H9 (cell line): Measurements from ENCODE around the gene ETV3L. TPM values are rescaled to one million over a fixed set of nuclear protein-coding genes. Genes with fewer than 3 reads are reported as not detected.

Experiments used
- DNase-seq: peaks from one replicate; pipeline ENCODE4 v3.0.0-alpha.2; 2017
- H2AFZ ChIP-seq: one replicate; pipeline ENCODE4 v1.6.1; 2013; ENCODE audit warnings: mild to moderate bottlenecking, low read length, control low read depth, moderate library complexity
- H2AK5ac ChIP-seq: 2 replicates; pipeline ENCODE4 v1.6.1; 2013; ENCODE audit warnings: low read length, control low read depth, mixed read lengths; ENCODE audit not compliant: insufficient read length
- H2BK120ac ChIP-seq: one replicate; pipeline ENCODE4 v1.6.1; 2013; ENCODE audit warnings: low read depth, mild to moderate bottlenecking, low read length, control low read depth, inconsistent platforms; ENCODE audit not compliant: poor library complexity, severe bottlenecking
- H2BK12ac ChIP-seq: 2 replicates; pipeline ENCODE4 v1.6.1; 2013; ENCODE audit warnings: low read length, control low read depth, mixed read lengths, low read depth; ENCODE audit not compliant: insufficient read length
- H2BK15ac ChIP-seq: 2 replicates; pipeline ENCODE4 v1.6.1; 2013; ENCODE audit warnings: low read depth, low read length, control low read depth
- H2BK20ac ChIP-seq: one replicate; pipeline ENCODE4 v1.6.1; 2013; ENCODE audit warnings: low read depth, mild to moderate bottlenecking, low read length, control low read depth, inconsistent platforms; ENCODE audit not compliant: poor library complexity, severe bottlenecking
- H2BK5ac ChIP-seq: 2 replicates; pipeline ENCODE4 v1.6.1; 2013; ENCODE audit warnings: low read length, control low read depth, mixed read lengths; ENCODE audit not compliant: insufficient read length
- H3K14ac ChIP-seq: 2 replicates; pipeline ENCODE4 v1.6.1; 2013; ENCODE audit warnings: low read length, control low read depth; ENCODE audit not compliant: insufficient read depth
- H3K18ac ChIP-seq: 2 replicates; pipeline ENCODE4 v1.6.1; 2013; ENCODE audit warnings: low read depth, mild to moderate bottlenecking, mixed read lengths, low read length, control low read depth; ENCODE audit not compliant: insufficient read length
- H3K23ac ChIP-seq: 2 replicates; pipeline ENCODE4 v1.6.1; 2013; ENCODE audit warnings: low read length, control low read depth, mixed read lengths, low read depth; ENCODE audit not compliant: insufficient read length
- H3K23me2 ChIP-seq: 2 replicates; pipeline ENCODE4 v1.6.1; 2013; ENCODE audit warnings: low read depth, mild to moderate bottlenecking, mixed read lengths, low read length, control low read depth; ENCODE audit not compliant: insufficient read length, poor library complexity, severe bottlenecking
- H3K27ac ChIP-seq: 2 replicates; pipeline ENCODE4 v1.5.1; 2013; ENCODE audit warnings: low read length, control low read depth, mixed read lengths, low read depth; ENCODE audit not compliant: insufficient read length
- H3K27me3 ChIP-seq: 2 replicates; pipeline ENCODE4 v1.6.1; 2013; ENCODE audit warnings: low read length, control low read depth, inconsistent platforms; ENCODE audit not compliant: insufficient read depth
- H3K4ac ChIP-seq: 2 replicates; pipeline ENCODE4 v1.6.1; 2013; ENCODE audit warnings: low read depth, mild to moderate bottlenecking, control low read depth, inconsistent platforms, low read length, moderate library complexity
- H3K4me1 ChIP-seq: 2 replicates; pipeline ENCODE4 v1.6.1; 2013; ENCODE audit warnings: low read length, control low read depth, inconsistent platforms; ENCODE audit not compliant: insufficient read depth
- H3K4me2 ChIP-seq: 2 replicates; pipeline ENCODE4 v1.6.1; 2013; ENCODE audit warnings: low read length, control low read depth, mixed read lengths; ENCODE audit not compliant: insufficient read length, insufficient read depth
- H3K56ac ChIP-seq: 2 replicates; pipeline ENCODE4 v1.6.1; 2013; ENCODE audit warnings: low read depth, mild to moderate bottlenecking, mixed read lengths, low read length, control low read depth; ENCODE audit not compliant: insufficient read length
- H3K79me1 ChIP-seq: 2 replicates; pipeline ENCODE4 v1.6.1; 2013; ENCODE audit warnings: low read depth, mild to moderate bottlenecking, moderate library complexity, low read length, control low read depth, inconsistent platforms; ENCODE audit not compliant: insufficient read depth, poor library complexity, severe bottlenecking
- H3K79me2 ChIP-seq: 2 replicates; pipeline ENCODE4 v1.6.1; 2013; ENCODE audit warnings: low read length, control low read depth, inconsistent platforms; ENCODE audit not compliant: insufficient read depth
- H3K9ac ChIP-seq: 2 replicates; pipeline ENCODE4 v1.6.1; 2013; ENCODE audit warnings: low read length, control low read depth, mixed read lengths; ENCODE audit not compliant: insufficient read length; ENCODE audit errors: extremely low read depth
- H3K9me3 ChIP-seq: one replicate; pipeline ENCODE4 v1.6.1; 2013; ENCODE audit warnings: low read depth, low read length, inconsistent platforms; ENCODE audit not compliant: control insufficient read depth
- H3T11ph ChIP-seq: one replicate; pipeline ENCODE4 v1.6.1; 2013; ENCODE audit warnings: mild to moderate bottlenecking, low read length, control low read depth, inconsistent platforms
- H4K20me1 ChIP-seq: one replicate; pipeline ENCODE4 v1.6.1; 2013; ENCODE audit not compliant: control insufficient read depth, insufficient read length, insufficient read depth
- H4K5ac ChIP-seq: 2 replicates; pipeline ENCODE4 v1.6.1; 2013; ENCODE audit warnings: low read depth, mild to moderate bottlenecking, mixed read lengths, low read length, control low read depth; ENCODE audit not compliant: insufficient read length
- H4K8ac ChIP-seq: replicated peaks from 2 replicates; pipeline ENCODE4 v1.6.1; 2013; ENCODE audit warnings: low read length, control low read depth, mixed read lengths, low read depth; ENCODE audit not compliant: insufficient read length
- H4K91ac ChIP-seq: 2 replicates; pipeline ENCODE4 v1.6.1; 2013; ENCODE audit warnings: low read depth, mild to moderate bottlenecking, moderate library complexity, mixed read lengths, low read length, control low read depth; ENCODE audit not compliant: insufficient read length
- H3K27ac Mint-ChIP-seq, 3 experiments: 2 replicates in 2 of 3; 3 replicates in 1 of 3; pipeline ENCODE4 v1.8.0; 2020 to 2021; ENCODE audit warnings: mixed read lengths in 3 of 3, mild to moderate bottlenecking in 1 of 3, moderate library complexity in 1 of 3
- H3K27me3 Mint-ChIP-seq: 2 replicates; pipeline ENCODE4 v1.8.0; 2021; ENCODE audit warnings: low read depth, mild to moderate bottlenecking, moderate library complexity, mixed read lengths
- H3K36me3 Mint-ChIP-seq, 3 experiments: 2 replicates in 2 of 3; 3 replicates in 1 of 3; pipeline ENCODE4 v1.8.0; 2020 to 2021; ENCODE audit warnings: low read depth in 3 of 3, mixed read lengths in 3 of 3; ENCODE audit not compliant: insufficient read depth in 1 of 3
- H3K4me1 Mint-ChIP-seq, 2 experiments: 2 replicates each; pipeline ENCODE4 v1.8.0; 2020; ENCODE audit warnings: mixed read lengths in 2 of 2
- H3K4me3 Mint-ChIP-seq, 2 experiments: 2 replicates in 1 of 2; 3 replicates in 1 of 2; pipeline ENCODE4 v1.8.0; 2020 to 2021; ENCODE audit warnings: mild to moderate bottlenecking in 2 of 2, mixed read lengths in 2 of 2, moderate library complexity in 1 of 2
- H3K9me3 Mint-ChIP-seq, 2 experiments: 2 replicates in 1 of 2; 3 replicates in 1 of 2; pipeline ENCODE4 v1.8.0; 2020; ENCODE audit warnings: mild to moderate bottlenecking in 2 of 2, mixed read lengths in 2 of 2, moderate library complexity in 1 of 2
- CTCF ChIP-seq: fragments of 200-600 bp; sonication (generic); conservative IDR thresholded peaks from 3 replicates; pipeline ENCODE4 v1.8.0; 2021; ENCODE audit warnings: antibody characterized with exemption, mild to moderate bottlenecking
- WGBS: extraction: QIAGEN DNeasy Blood & Tissue Kit; methylation state at CpG from one replicate; pipeline ENCODE4 v1.1.7; 2013; ENCODE audit warnings: missing lambda C conversion rate, low lambda C conversion rate, mixed read lengths; ENCODE audit not compliant: insufficient read length; ENCODE audit errors: extremely low coverage; 5-methylcytosine and 5-hydroxymethylcytosine counted together
- total RNA-seq: library from RNA; stranded (reverse); gene quantifications from 2 replicates; pipeline ENCODE4 v1.2.1, GENCODE V29; 2021

Gene ETV3L
- total RNA-seq, 1 experiment from 2014 or later = 0.96 TPM

DNA sequence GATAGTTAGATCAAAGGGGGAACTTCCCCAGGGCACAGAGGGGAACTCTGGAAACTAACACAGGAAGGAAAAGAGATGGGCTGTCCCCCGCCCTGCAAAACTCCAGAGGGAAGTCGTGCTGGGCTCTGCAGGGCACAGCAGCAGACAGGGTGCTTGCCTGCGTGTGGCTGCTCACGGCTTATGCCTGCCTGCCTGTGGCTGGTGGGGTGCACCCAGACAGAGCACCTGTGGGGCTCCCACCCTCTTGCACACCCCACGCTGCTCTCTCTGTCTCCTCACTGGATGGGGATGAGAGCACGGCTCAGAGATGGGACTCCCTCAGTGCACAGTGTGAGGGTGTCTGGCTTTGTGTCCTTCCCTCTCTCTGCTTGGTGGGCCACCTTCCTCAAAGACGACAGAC lies 13.5 kb upstream of the ETV3L start:
- Histone ChIP-seq H3K18ac (no peak overlapping the region), H3K79me1 (no peaks in the 10 kb centered on the region), H2BK5ac (no peak overlapping the region), H3K14ac (no peak overlapping the region), H3K4ac (no peak overlapping the region), H3K9me3 (no peaks in the 10 kb centered on the region), H4K5ac (no peak overlapping the region), H3K56ac (no peak overlapping the region), H4K8ac (no peak overlapping the region), H2BK20ac (no peak overlapping the region), H3K23me2 (no peaks in the 10 kb centered on the region), H3K27ac (no peak overlapping the region), H4K91ac (no peak overlapping the region), H2BK120ac (no peak overlapping the region), H3K9ac (no peak overlapping the region), H2BK12ac (no peak overlapping the region), H3K23ac (no peak overlapping the region), H2BK15ac (no peak overlapping the region), H3K4me1 (peaks cover 22% of the 10 kb centered on the region; the same call in 1 of the 2 replicates), H4K20me1 (no peaks in the 10 kb centered on the region), H3T11ph (no peak overlapping the region), H3K4me2 (no peak overlapping the region), H2AFZ (no peak overlapping the region), H3K79me2 (no peaks in the 10 kb centered on the region), H3K27me3 (no peaks in the 10 kb centered on the region; the same call in 1 of the 2 replicates), H2AK5ac (no peak overlapping the region)
- peaks cover 75 to 82% of the 10 kb centered on the region in 2 experiments for H3K4me1 Mint-ChIP-seq
- DNase-seq = peak; percentile 38
- H3K9me3 Mint-ChIP-seq = no peaks in the 10 kb centered on the region
- WGBS = no CpG with 5 or more reads among the region's 7 CpGs
- TF ChIP-seq CTCF = no peak
- H3K27me3 Mint-ChIP-seq = peaks cover 23% of the 10 kb centered on the region
- H3K36me3 Mint-ChIP-seq = no peaks in the 10 kb centered on the region
- peak overlapping the region; percentile 70 to 92 (median 89); a peak in 4 of 7 replicates for H3K27ac Mint-ChIP-seq
- H3K4me3 Mint-ChIP-seq = peak overlapping the region in 1 of 2 experiments; percentile 23; a peak in 1 of 5 replicates
